ENCODE results near the gene HARS1.

- TF ChIP-seq, protein P1, sequence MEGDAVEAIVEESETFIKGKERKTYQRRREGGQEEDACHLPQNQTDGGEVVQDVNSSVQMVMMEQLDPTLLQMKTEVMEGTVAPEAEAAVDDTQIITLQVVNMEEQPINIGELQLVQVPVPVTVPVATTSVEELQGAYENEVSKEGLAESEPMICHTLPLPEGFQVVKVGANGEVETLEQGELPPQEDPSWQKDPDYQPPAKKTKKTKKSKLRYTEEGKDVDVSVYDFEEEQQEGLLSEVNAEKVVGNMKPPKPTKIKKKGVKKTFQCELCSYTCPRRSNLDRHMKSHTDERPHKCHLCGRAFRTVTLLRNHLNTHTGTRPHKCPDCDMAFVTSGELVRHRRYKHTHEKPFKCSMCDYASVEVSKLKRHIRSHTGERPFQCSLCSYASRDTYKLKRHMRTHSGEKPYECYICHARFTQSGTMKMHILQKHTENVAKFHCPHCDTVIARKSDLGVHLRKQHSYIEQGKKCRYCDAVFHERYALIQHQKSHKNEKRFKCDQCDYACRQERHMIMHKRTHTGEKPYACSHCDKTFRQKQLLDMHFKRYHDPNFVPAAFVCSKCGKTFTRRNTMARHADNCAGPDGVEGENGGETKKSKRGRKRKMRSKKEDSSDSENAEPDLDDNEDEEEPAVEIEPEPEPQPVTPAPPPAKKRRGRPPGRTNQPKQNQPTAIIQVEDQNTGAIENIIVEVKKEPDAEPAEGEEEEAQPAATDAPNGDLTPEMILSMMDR (IDR thresholded peaks at IDR 0.05) = no peak
- TF ChIP-seq POLR2AphosphoS5 (IDR thresholded peaks at IDR 0.05; ENCODE audit: low read depth, low read length) = no peak
These were observed 58.7 kb downstream of the HARS1 start for GRCh38 chr5:140632366-140633020.
